Measurements from ENCODE around the gene CARD9.

The CARD9 gene

DNA sequence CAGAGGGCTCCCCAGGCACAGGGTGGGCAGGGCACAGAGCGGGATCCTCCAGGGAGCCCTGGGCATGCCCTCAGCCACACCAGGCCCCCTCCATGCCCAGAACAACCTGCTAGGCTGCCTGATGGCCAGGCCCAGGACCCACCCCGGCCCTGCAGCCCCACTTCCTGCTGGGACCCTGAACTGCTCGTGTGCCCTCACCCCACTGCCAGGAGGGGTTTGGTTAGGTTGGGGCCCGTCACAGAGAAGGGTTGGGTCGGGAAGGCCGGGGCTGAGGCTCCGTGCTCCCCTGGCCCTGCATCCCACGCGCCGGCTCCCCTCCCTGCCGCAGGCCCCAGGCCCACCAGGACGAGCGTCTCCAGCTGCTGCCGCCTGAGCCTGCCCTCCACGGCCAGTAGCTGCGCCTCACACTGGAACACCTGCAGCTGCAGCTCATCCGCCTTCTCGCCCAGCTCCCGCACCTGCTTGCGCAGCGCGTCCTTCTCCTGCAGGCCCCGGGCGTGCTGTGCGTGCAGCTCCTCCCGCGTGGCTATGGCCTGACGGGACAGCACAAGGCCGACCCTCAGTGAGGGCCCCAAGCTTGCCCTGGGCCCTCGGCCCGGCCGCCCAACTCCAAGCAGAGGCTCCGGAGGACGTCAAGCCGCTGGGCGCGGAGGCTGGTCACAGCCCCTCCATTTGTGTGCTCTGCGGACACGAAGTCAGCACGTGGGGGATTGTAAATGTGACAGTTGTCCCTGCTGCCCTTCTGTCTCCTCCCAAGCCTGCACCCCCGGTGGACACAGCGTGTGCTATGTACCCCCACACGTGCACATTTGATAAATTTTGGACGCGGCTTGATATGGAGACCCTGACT is 5.9 kb downstream of the CARD9 start:
- H3K27ac ChIP-seq, result no peak overlapping the region
- TF ChIP-seq ZFX (IDR thresholded peaks at IDR 0.05), result no peak
- TF ChIP-seq CTCF (conservative IDR thresholded peaks at IDR 0.05), result no peak

- no peak overlapping the region for H3K27ac ChIP-seq
- TF ChIP-seq CTCF (conservative IDR thresholded peaks at IDR 0.05) (no peak), ZFX (IDR thresholded peaks at IDR 0.05) (no peak)
These were observed 6.6 kb downstream of the CARD9 start for GRCh38 chr9:136366826-136367225.

GRCh38 chr9:136365775-136366222 is 7.7 kb downstream of the CARD9 start:
- peak overlapping the region; percentile 8; the same call in 1 of the 2 replicates for H3K27ac ChIP-seq
- no peak for TF ChIP-seq ZFX (IDR thresholded peaks at IDR 0.05)
- no peak for TF ChIP-seq CTCF (conservative IDR thresholded peaks at IDR 0.05)

GRCh38 chr9:136364942-136365774 is 8.3 kb downstream of the CARD9 start:
- no peak for TF ChIP-seq ZFX (IDR thresholded peaks at IDR 0.05)
- no peak overlapping the region for H3K27ac ChIP-seq

GRCh38 chr9:136363949-136364748 is 9.3 kb downstream of the CARD9 start:
- TF ChIP-seq ZFX (IDR thresholded peaks at IDR 0.05) (no peak; the same call in 1 of the 2 replicates), CTCF (conservative IDR thresholded peaks at IDR 0.05) (peak; percentile 29; the same call in 1 of the 2 replicates)
- peak overlapping the region; percentile 86 for H3K27ac ChIP-seq

- TF ChIP-seq ZFX (IDR thresholded peaks at IDR 0.05), result peak; percentile 82
- TF ChIP-seq CTCF (conservative IDR thresholded peaks at IDR 0.05), result peak; percentile 100
- peak within 1 kb of the TSS; percentile 86 for H3K27ac ChIP-seq
These were observed 10.1 kb downstream of the CARD9 start, which contains the start of gene DNLZ for GRCh38 chr9:136363106-136363948. DNLZ (minus strand) TSS chr9:136363744; CDS start chr9:136363714, 30 bp downstream.
